Astrocyte (in vitro differentiated cells and primary cell): ENCODE measurements around the gene SYNGR1. TPM values are rescaled to one million over a fixed set of nuclear protein-coding genes. Genes with fewer than 3 reads are reported as not detected.
"Not testable (repeated sequence)": the region's sequence is repeated elsewhere in the genome, so short reads cannot be mapped to it uniquely, and the experiment has no call there.

Experiments
- DNase-seq: peaks from one replicate; pipeline ENCODE4 v3.0.0-alpha.2; 2010; ENCODE audit warnings: low read depth
- FAIRE-seq: peaks from 2 replicates; lab custom pipeline; 2011; peaks lifted over from hg19 to GRCh38; lab: Jason Lieb, UNC
- H2AFZ ChIP-seq: 2 replicates; pipeline ENCODE4 v1.6.0; 2012; ENCODE audit warnings: low read depth, low read length, inconsistent platforms
- H3K27ac ChIP-seq: 2 replicates; pipeline ENCODE4 v1.5.1; 2011; ENCODE audit warnings: low read depth, low read length, inconsistent platforms
- H3K27me3 ChIP-seq: 2 replicates; pipeline ENCODE4 v1.6.0; 2011; ENCODE audit warnings: low read length, inconsistent platforms; ENCODE audit not compliant: insufficient read depth
- H3K36me3 ChIP-seq: 2 replicates; pipeline ENCODE4 v1.5.1; 2011; ENCODE audit warnings: low read length, inconsistent platforms; ENCODE audit not compliant: insufficient read depth
- H3K4me1 ChIP-seq: 2 replicates; pipeline ENCODE4 v1.5.1; 2011; ENCODE audit warnings: low read length, inconsistent platforms; ENCODE audit not compliant: insufficient read depth
- H3K4me2 ChIP-seq: 2 replicates; pipeline ENCODE4 v1.6.0; 2012; ENCODE audit warnings: low read length, inconsistent platforms
- H3K4me3 ChIP-seq: 2 replicates; pipeline ENCODE4 v1.5.1; 2011; ENCODE audit warnings: low read depth, mild to moderate bottlenecking, low read length, inconsistent platforms; ENCODE audit not compliant: insufficient read depth
- H3K79me2 ChIP-seq: 2 replicates; pipeline ENCODE4 v1.6.0; 2012; ENCODE audit warnings: mild to moderate bottlenecking, low read length, inconsistent platforms; ENCODE audit not compliant: insufficient read depth
- H3K9ac ChIP-seq: 2 replicates; pipeline ENCODE4 v1.6.0; 2012; ENCODE audit warnings: mild to moderate bottlenecking, low read length, inconsistent platforms
- H3K9me3 ChIP-seq: 2 replicates; pipeline ENCODE4 v1.5.1; 2012; ENCODE audit warnings: low read depth, mild to moderate bottlenecking, low read length, inconsistent platforms; ENCODE audit not compliant: insufficient read depth
- H4K20me1 ChIP-seq: 2 replicates; pipeline ENCODE4 v1.6.0; 2012; ENCODE audit warnings: low read length, inconsistent platforms; ENCODE audit not compliant: insufficient read depth
- H3K27ac Mint-ChIP-seq: one replicate; pipeline ENCODE4 v1.8.0; 2021; ENCODE audit warnings: mild to moderate bottlenecking, mixed read lengths; ENCODE audit not compliant: unreplicated experiment
- H3K27me3 Mint-ChIP-seq: one replicate; pipeline ENCODE4 v1.8.0; 2021; ENCODE audit warnings: low read depth, mixed read lengths; ENCODE audit not compliant: unreplicated experiment
- H3K36me3 Mint-ChIP-seq: one replicate; pipeline ENCODE4 v1.8.0; 2021; ENCODE audit warnings: low read depth, mixed read lengths; ENCODE audit not compliant: unreplicated experiment
- H3K4me1 Mint-ChIP-seq: one replicate; pipeline ENCODE4 v1.8.0; 2021; ENCODE audit warnings: low read depth, mixed read lengths; ENCODE audit not compliant: unreplicated experiment
- H3K4me3 Mint-ChIP-seq: one replicate; pipeline ENCODE4 v1.8.0; 2021; ENCODE audit warnings: mild to moderate bottlenecking, moderate library complexity, mixed read lengths; ENCODE audit not compliant: unreplicated experiment
- H3K9me3 Mint-ChIP-seq: one replicate; pipeline ENCODE4 v1.8.0; 2021; ENCODE audit warnings: mild to moderate bottlenecking, mixed read lengths; ENCODE audit not compliant: unreplicated experiment
- EZH2 ChIP-seq: IDR thresholded peaks from 2 replicates; pipeline ENCODE4 v1.6.1; 2012; ENCODE audit warnings: mild to moderate bottlenecking, low read length, inconsistent platforms; ENCODE audit not compliant: insufficient read depth
- total RNA-seq: library from RNA; stranded (reverse); gene quantifications from 2 replicates; pipeline ENCODE4 v1.2.1, GENCODE V29; 2021
- TF ChIP-seq, protein P1 (sequence below): IDR thresholded peaks from 2 replicates; pipeline ENCODE4 v1.5.1; 2011; ENCODE audit warnings: low read depth, mild to moderate bottlenecking, inconsistent platforms, low read length, moderate library complexity; ENCODE audit not compliant: insufficient read depth

Gene SYNGR1
- total RNA-seq, 1 donor from 2014 or later = 12.0 TPM

GRCh38 chr22:39356464-39356863 lies 6.7 kb downstream of the SYNGR1 start:
- Mint-ChIP-seq H3K36me3 (peaks cover 8% of the 10 kb centered on the region), H3K27me3 (peaks cover 9% of the 10 kb centered on the region), H3K4me1 (peaks cover 16% of the 10 kb centered on the region), H3K9me3 (peaks cover 4% of the 10 kb centered on the region), H3K27ac (no peak overlapping the region), H3K4me3 (no peak overlapping the region)
- no peak for TF ChIP-seq EZH2
- TF ChIP-seq, protein P1, sequence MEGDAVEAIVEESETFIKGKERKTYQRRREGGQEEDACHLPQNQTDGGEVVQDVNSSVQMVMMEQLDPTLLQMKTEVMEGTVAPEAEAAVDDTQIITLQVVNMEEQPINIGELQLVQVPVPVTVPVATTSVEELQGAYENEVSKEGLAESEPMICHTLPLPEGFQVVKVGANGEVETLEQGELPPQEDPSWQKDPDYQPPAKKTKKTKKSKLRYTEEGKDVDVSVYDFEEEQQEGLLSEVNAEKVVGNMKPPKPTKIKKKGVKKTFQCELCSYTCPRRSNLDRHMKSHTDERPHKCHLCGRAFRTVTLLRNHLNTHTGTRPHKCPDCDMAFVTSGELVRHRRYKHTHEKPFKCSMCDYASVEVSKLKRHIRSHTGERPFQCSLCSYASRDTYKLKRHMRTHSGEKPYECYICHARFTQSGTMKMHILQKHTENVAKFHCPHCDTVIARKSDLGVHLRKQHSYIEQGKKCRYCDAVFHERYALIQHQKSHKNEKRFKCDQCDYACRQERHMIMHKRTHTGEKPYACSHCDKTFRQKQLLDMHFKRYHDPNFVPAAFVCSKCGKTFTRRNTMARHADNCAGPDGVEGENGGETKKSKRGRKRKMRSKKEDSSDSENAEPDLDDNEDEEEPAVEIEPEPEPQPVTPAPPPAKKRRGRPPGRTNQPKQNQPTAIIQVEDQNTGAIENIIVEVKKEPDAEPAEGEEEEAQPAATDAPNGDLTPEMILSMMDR = no peak
- no peak overlapping the region for H3K9ac ChIP-seq
- H2AFZ ChIP-seq = no peak overlapping the region
- H3K4me3 ChIP-seq = no peak overlapping the region
- no peak overlapping the region for H3K27ac ChIP-seq
- no peak for FAIRE-seq
- no peaks in the 10 kb centered on the region for H4K20me1 ChIP-seq
- peaks cover 12% of the 10 kb centered on the region for H3K4me1 ChIP-seq
- H3K36me3 ChIP-seq = no peaks in the 10 kb centered on the region
- no peak overlapping the region for H3K4me2 ChIP-seq
- no peak for DNase-seq
- H3K79me2 ChIP-seq = no peaks in the 10 kb centered on the region
- H3K27me3 ChIP-seq = no peaks in the 10 kb centered on the region
- H3K9me3 ChIP-seq = no peaks in the 10 kb centered on the region

- H3K27ac Mint-ChIP-seq, H3K4me3 ChIP-seq, H3K27me3 ChIP-seq, H4K20me1 ChIP-seq, H3K27me3 Mint-ChIP-seq, H3K4me1 ChIP-seq, FAIRE-seq, H3K9ac ChIP-seq, H3K79me2 ChIP-seq, H3K36me3 ChIP-seq, H2AFZ ChIP-seq, H3K9me3 ChIP-seq, H3K27ac ChIP-seq, H3K4me2 ChIP-seq, H3K36me3 Mint-ChIP-seq, H3K9me3 Mint-ChIP-seq, DNase-seq, H3K4me3 Mint-ChIP-seq: not testable (repeated sequence)
- peaks cover 10% of the 10 kb centered on the region for H3K4me1 Mint-ChIP-seq
Measured at GRCh38 chr22:39357110-39358108, 7.6 kb downstream of the SYNGR1 start.

DNA sequence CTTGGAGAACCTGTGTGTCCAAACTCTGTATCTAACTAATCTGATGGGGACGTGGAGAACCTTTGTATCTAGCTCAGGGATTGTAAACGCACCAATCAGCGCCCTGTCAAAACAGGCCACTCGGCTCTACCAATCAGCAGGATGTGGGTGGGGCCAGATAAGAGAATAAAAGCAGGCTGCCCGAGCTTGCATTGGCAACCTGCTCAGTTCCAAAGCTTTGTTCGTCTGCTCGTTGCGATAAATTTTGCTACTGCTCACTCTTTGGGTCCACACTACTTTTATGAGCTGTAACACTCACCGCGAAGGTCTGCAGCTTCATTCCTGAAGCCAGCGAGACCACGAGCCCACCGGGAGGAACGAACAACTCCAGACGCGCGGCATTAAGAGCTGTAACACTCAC lies 8.4 kb downstream of the SYNGR1 start:
- H3K27ac Mint-ChIP-seq, H3K27ac ChIP-seq, H3K79me2 ChIP-seq, DNase-seq, H3K36me3 ChIP-seq, H3K9me3 Mint-ChIP-seq, H3K4me1 ChIP-seq, H3K9ac ChIP-seq, H4K20me1 ChIP-seq, H3K27me3 ChIP-seq, H3K9me3 ChIP-seq, H3K4me3 ChIP-seq, FAIRE-seq, H3K27me3 Mint-ChIP-seq, H3K36me3 Mint-ChIP-seq, H3K4me3 Mint-ChIP-seq, H2AFZ ChIP-seq, H3K4me2 ChIP-seq: not testable (repeated sequence)
- H3K4me1 Mint-ChIP-seq = peaks cover 11% of the 10 kb centered on the region
